GM12875 (cell line): Measurements from ENCODE around the gene DLX2.

ENCODE experiments used
- H3K4me3 ChIP-seq: one replicate; pipeline ENCODE4 v1.5.1; 2011; ENCODE audit warnings: low read depth, low read length, control low read depth
- TF ChIP-seq, protein P1 (sequence below): IDR thresholded peaks from 2 replicates; pipeline ENCODE4 v1.5.1; 2011; ENCODE audit warnings: low read depth, mild to moderate bottlenecking, control low read depth, inconsistent platforms, low read length, moderate library complexity, borderline replicate concordance; ENCODE audit not compliant: insufficient read depth

The DLX2 gene

DNA sequence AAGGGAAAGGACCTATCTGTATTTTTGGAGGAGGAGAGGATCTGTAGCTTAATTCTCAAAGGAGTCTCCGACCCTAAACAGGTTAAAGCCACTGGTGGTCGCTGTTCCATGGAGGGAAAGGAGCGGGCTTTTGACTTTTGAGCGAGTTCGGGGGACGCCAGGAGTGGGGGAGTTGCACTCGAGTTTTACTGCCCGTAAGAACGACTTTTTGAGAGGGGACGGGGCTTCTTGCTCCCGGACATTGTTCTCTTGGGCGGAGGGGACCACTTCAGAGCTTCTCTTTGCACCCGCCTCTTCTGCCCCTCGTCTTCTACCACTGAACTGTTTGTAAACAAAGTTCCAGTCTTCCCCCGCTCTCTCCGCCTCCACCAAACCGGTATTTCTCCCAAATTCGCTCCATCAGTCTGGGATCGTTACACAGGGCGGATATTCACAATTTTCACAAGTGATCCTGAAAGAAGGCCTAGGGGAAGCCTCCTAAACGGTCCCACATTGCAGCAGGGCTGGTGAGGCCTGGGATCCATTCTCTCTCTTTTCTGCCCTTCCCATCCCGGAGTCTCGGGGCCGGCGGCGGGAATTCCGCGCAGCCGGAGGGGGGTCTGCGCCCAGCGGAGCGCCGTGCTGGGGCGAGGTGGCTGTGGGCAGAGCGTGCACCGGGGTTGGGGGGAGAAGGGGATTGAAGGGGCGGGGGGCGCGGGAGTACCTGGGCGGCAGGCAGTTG lies 6.6 kb downstream of the DLX2 start:
- peak overlapping the region; percentile 77 for H3K4me3 ChIP-seq
- TF ChIP-seq, protein P1, sequence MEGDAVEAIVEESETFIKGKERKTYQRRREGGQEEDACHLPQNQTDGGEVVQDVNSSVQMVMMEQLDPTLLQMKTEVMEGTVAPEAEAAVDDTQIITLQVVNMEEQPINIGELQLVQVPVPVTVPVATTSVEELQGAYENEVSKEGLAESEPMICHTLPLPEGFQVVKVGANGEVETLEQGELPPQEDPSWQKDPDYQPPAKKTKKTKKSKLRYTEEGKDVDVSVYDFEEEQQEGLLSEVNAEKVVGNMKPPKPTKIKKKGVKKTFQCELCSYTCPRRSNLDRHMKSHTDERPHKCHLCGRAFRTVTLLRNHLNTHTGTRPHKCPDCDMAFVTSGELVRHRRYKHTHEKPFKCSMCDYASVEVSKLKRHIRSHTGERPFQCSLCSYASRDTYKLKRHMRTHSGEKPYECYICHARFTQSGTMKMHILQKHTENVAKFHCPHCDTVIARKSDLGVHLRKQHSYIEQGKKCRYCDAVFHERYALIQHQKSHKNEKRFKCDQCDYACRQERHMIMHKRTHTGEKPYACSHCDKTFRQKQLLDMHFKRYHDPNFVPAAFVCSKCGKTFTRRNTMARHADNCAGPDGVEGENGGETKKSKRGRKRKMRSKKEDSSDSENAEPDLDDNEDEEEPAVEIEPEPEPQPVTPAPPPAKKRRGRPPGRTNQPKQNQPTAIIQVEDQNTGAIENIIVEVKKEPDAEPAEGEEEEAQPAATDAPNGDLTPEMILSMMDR = peak; percentile 20; the same call in 1 of the 2 replicates

DNA sequence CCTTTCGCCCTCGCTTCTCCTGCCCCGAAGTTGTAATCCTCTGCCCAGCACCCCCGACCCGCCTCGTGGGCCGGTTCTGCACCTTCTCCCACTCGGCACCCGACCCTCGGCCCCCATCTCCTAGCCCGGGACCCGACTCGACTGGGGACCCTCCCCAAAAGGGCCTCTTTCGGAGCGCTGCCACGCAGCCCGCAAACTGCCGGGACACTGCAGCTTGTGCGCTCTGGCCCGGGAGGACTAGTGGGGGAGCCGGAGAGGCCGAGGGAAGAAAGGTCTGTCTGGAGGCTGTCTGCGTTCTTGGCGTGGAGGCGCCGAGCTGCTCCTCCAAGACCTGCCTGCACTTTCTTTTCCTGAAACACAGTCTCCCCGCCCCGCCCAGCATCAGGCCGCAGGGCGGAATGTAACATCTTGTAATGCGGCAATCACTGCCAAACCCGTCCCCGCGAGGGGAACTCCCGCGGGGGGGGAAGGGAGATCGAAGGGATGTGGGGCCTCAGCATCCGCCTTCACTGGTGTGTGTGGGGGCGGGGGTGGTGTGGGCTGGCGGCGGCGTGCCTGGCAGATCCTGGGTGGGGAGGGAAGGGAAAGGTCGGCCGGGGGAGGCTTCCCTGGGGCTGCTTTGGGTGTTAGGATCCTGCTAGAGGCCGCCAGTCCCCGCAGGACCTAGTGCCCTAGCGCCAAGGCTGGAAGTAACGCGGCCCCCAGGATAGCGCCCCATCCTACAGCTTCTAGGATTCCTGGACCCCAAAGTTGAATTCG lies 7.4 kb downstream of the DLX2 start:
- TF ChIP-seq, protein P1 = no peak
- H3K4me3 ChIP-seq = peak overlapping the region; percentile 77

DNA sequence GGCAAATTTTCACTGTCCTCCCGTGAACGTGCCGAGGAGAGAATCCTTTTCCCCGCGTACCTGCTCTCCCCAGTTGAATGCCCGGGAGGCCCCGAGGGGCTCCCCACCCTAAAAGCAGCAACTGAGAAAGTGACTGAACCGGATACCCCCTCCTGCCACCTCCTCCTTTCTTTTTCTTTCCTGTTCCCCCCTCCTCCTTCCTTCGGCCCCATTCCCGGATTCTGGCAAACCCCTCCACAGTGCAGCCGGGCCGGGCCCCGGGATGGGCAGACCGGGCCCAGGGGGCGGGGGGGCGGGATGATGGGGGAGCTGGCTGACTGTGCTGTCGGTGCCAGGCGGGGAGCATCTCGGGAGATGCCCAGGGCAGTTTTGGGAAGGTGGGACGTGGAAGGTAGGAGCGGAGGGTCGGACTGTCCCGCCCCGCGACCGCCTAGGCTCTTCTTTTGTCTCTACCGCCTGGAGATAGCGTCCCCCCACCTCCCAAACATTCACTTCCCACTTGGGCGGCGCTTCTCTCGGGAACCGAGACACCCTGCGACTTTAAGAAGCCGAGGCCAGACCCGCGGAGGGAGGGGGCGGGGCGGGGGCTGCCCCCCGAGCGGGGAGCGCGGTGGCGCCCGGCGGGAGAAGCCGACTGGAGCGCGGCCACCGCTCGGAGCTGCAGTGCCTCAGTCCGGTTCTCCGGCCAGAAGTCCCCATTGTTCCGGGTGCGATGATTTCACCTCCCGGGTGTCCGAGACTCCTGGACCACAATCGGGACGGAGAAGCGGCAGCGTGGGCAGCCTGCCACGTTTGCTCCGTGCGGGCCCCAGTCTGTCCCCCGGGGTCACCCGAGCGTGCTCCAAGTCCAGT lies 8.2 kb downstream of the DLX2 start:
- TF ChIP-seq, protein P1 = no peak
- H3K4me3 ChIP-seq = peak overlapping the region; percentile 77

DNA sequence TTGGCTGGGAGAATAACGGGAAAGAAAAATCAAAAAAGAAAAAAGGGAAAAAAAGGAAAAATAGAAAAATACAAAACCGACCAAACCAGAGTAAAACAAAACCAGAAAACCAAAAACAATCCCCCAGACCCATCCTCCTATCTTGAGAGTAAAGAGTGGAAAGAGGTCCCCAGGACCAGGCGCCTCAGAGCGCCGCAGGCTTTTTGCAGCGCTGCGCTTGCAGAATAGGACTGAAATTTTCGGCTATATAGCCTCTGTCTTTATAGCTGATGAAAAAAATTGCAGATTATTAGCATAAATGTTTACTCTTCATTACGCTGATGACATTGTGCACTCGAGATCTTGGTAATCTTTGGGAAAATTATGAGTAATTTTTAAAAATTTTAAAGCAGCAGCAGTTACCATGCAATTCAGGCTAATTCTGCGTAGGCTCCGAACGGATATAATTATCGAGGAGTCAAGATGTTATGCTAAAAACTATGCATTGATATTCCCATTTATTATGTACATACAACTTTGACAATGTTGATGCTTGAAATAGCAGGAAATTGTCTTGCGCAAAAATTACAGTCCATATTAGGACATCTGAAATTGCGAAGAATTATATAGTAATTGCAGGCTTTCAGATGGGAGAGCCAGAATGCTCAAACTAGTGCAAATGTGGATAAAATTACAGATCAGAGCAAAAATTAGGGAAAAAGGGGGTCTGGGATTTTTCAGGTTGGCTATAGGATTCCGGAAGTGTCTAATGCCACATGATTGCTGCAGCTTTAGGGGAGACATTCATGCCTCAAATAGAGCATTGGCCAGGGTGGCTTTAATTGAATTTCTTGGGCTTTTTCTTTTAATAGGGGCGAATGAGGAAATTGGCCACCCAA lies 9.0 kb downstream of the DLX2 start:
- no peak overlapping the region for H3K4me3 ChIP-seq
- TF ChIP-seq, protein P1 = no peak

DNA sequence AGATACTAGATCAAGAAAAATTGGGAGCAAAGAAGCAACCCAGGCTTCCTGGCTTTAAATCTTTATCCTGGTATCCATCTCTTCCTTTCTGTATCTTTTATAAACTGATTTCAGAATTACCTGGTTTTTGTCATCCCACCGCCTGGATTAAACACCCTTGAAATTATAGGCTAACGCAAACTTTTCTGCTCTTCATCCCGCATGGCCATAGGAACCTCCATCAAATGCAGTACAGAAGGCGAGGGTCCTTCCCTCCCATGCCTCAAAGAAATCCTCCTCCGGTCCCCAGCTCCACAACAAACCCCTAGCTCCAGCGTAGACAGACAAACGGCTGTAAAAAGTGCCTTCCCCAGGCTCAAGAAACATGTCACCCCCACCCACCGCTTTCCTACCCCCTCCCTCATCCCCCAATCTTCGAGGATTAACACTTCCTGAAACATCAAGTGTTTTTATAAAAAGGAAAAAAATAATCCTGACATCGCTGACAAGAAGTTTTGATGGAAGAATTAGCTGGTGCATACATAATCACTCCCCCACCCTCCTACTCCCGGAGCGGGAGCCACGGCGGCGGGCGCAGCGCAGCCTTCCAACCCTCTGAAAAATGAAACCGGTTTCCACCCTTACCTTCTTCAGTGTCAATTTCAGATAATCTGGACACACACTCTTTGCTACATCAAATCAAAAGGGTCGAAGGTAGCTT lies 9.8 kb downstream of the DLX2 start:
- TF ChIP-seq, protein P1 = no peak
- no peak overlapping the region for H3K4me3 ChIP-seq
